Body of pancreas (tissue), 4 donors: ENCODE measurements around the gene GAST. TPM values are rescaled to one million over a fixed set of nuclear protein-coding genes. Genes with fewer than 3 reads are reported as not detected.

ENCODE experiments used
- ATAC-seq: fragments of 150-250 bp; one replicate; pipeline ENCODE4 v1.9.1; 2016
- DNase-seq, 4 donors: peaks; one replicate each; pipeline ENCODE4 v3.0.0-alpha.2; 2019
- H3K27ac ChIP-seq, 4 donors: fragments of 200-600 bp; sonication (generic); 1 replicate in 3 of 4; 2 replicates in 1 of 4; pipeline versions ENCODE4 v1.5.1 to v1.6.1; 2016 to 2019; ENCODE audit warnings: mild to moderate bottlenecking in 1 of 4, mixed read lengths in 1 of 4, moderate library complexity in 1 of 4
- H3K27me3 ChIP-seq, 2 donors: fragments of 200-600 bp; sonication (generic); one replicate each; pipeline ENCODE4 v1.6.0; 2016; ENCODE audit warnings: mild to moderate bottlenecking in 1 of 2
- H3K36me3 ChIP-seq, 2 donors: fragments of 200-600 bp; sonication (generic); replicated peaks in 1 of 2; 2 replicates each; pipeline ENCODE4 v1.5.1; 2016; ENCODE audit warnings: low read depth in 2 of 2; ENCODE audit not compliant: insufficient read depth in 1 of 2
- H3K4me1 ChIP-seq: fragments of 200-600 bp; sonication (generic); one replicate; pipeline ENCODE4 v1.6.0; 2016
- H3K4me3 ChIP-seq, 2 donors: fragments of 200-600 bp; sonication (generic); 1 replicate in 1 of 2; 2 replicates in 1 of 2; pipeline ENCODE4 v1.5.1; 2016 to 2019
- H3K9me3 ChIP-seq, 3 donors: fragments of 200-600 bp; sonication (generic); 1 replicate in 2 of 3; 2 replicates in 1 of 3; pipeline ENCODE4 v1.5.1; 2016
- CTCF ChIP-seq, 7 experiments: fragments of 450-650 bp in 4 of 7; fragments of 200-600 bp in 3 of 7; sonication (generic) in 3 of 7; IDR thresholded peaks; one replicate each; pipeline ENCODE4 v1.5.1; 2016 to 2019; ENCODE audit warnings: antibody characterized with exemption in 7 of 7
- POLR2A ChIP-seq, 3 donors: fragments of 450-650 bp; IDR thresholded peaks; one replicate each; pipeline ENCODE4 v1.6.1; 2016; ENCODE audit warnings: antibody characterized with exemption in 3 of 3, mild to moderate bottlenecking in 2 of 3
- WGBS, 2 donors: methylation state at CpG; one replicate each; pipeline ENCODE4 v1.1.5; 2017; 5-methylcytosine and 5-hydroxymethylcytosine counted together
- intact Hi-C: fragments of 100-400 bp; cut with DNase I; formaldehyde crosslinking; loops from one replicate; pipeline ENCODE4 v1.15.1; 2023
- total RNA-seq, 2 donors: library from RNA; depleted of rRNA; stranded (reverse); fragments of >200 nt; gene quantifications; one replicate each; pipeline ENCODE4 v1.1.0, GENCODE V29; 2016

Gene GAST
- total RNA-seq, 2 donors from 2014 or later: not detected

GRCh38 chr17:41734949-41735313 lies 22.8 kb downstream of the GAST start:
- peak in 1 of 4 donors; percentile 14 for DNase-seq
- intact Hi-C loops: no loop called here
- Histone ChIP-seq H3K4me1 (peaks cover 38% of the 10 kb centered on the region), H3K36me3 (no peaks in the 10 kb centered on the region), H3K9me3 (no peaks in the 10 kb centered on the region), H3K27ac (no peak overlapping the region), H3K27me3 (peaks cover 4 to 18% of the 10 kb centered on the region in 2 donors), H3K4me3 (no peak overlapping the region)
- TF ChIP-seq POLR2A (IDR thresholded peaks at IDR 0.05) (no peak), CTCF (IDR thresholded peaks at IDR 0.05) (no peak)
- no peak for ATAC-seq
- WGBS, 2 donors: 5 to 16% methylated on average over 2 to 23 of the region's 23 CpGs

DNA sequence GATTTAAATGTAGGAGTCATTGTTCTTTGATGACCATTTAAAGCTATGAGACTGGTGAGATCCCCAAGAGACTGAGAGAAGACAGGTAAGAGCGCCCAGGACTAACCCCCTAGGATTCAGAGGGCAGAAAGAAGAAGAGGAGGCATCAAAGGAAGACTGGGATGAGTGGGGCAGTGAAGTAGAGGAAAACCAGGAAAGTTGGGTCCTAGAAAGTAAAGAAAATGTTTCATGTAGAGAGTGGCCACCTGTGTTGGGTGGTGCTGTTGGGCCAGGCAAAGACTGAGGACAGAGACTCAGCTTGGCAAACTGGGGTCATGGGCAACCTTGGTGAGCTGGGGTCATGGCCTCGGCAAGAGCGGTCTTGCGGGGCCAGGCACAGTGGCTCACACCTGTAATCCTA lies 23.6 kb downstream of the GAST start:
- Histone ChIP-seq H3K27me3 (peaks cover 4 to 18% of the 10 kb centered on the region in 2 donors), H3K27ac (no peak overlapping the region), H3K4me3 (no peak overlapping the region), H3K4me1 (peaks cover 38% of the 10 kb centered on the region), H3K36me3 (no peaks in the 10 kb centered on the region), H3K9me3 (no peaks in the 10 kb centered on the region)
- DNase-seq: no peak
- no peak for ATAC-seq
- intact Hi-C loops: no loop called here
- WGBS, 2 donors: 68 to 69% methylated on average over 4 of the region's 4 CpGs
- no peak for TF ChIP-seq POLR2A (IDR thresholded peaks at IDR 0.05)
- no peak for TF ChIP-seq CTCF (IDR thresholded peaks at IDR 0.05)

GRCh38 chr17:41736983-41737679 lies 25.0 kb downstream of the GAST start:
- no peaks in the 10 kb centered on the region for H3K9me3 ChIP-seq
- H3K27me3 ChIP-seq: peaks cover 4 to 18% of the 10 kb centered on the region in 2 donors
- intact Hi-C loops: no loop called here
- ATAC-seq (no peak), DNase-seq (no peak)
- no peaks in the 10 kb centered on the region for H3K36me3 ChIP-seq
- 49 to 58% methylated on average over 17 of the region's 17 CpGs for WGBS, 2 donors
- H3K4me3 ChIP-seq: no peak overlapping the region
- H3K4me1 ChIP-seq: peaks cover 38% of the 10 kb centered on the region
- H3K27ac ChIP-seq: no peak overlapping the region
- TF ChIP-seq POLR2A (IDR thresholded peaks at IDR 0.05): no peak
- TF ChIP-seq CTCF (IDR thresholded peaks at IDR 0.05): no peak

DNA sequence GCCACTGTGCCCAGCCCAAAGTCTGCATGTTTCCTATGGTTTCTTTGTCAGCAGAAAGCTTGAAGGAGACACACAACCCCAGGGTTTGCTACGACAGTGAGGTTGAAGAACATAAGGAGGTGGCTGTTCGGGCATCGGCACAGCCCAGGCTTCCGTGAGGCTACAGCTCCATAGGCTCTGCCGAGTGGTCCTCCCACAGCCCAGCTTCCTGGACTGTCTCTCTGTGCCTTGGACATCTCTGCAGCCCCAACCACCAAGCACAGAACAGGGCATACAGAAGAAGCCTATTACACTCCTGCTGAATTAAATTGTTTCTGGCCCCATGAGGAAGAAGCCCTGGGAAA lies 25.5 kb downstream of the GAST start:
- Histone ChIP-seq H3K36me3 (no peaks in the 10 kb centered on the region), H3K4me3 (no peak overlapping the region), H3K4me1 (peaks cover 38% of the 10 kb centered on the region), H3K27ac (no peak overlapping the region), H3K9me3 (no peaks in the 10 kb centered on the region), H3K27me3 (peaks cover 4 to 18% of the 10 kb centered on the region in 2 donors)
- 22 to 36% methylated on average over 5 of the region's 5 CpGs for WGBS, 2 donors
- DNase-seq (no peak), ATAC-seq (no peak)
- TF ChIP-seq CTCF (IDR thresholded peaks at IDR 0.05) (no peak), POLR2A (IDR thresholded peaks at IDR 0.05) (no peak)
- intact Hi-C loops: loop anchor here (2.0 kb wide), 1 partner anchor 65 kb away; no protein-coding TSS in a partner anchor
